Right lobe of liver (tissue), 6 donors: ENCODE measurements around the gene TAS2R41. TPM values are rescaled to one million over a fixed set of nuclear protein-coding genes. Genes with fewer than 3 reads are reported as not detected.

ENCODE experiments used
- ATAC-seq, 4 donors: fragments of 200-7000 bp; cut with Tn5 transposase; one replicate each; pipeline ENCODE4 v1.9.1; 2020; ENCODE audit warnings: mild to moderate bottlenecking in 4 of 4, moderate library complexity in 4 of 4
- DNase-seq, 3 donors: peaks; one replicate each; pipeline ENCODE4 v3.0.0-alpha.2; 2020
- H3K27ac ChIP-seq, 3 donors: fragments of 200-600 bp; one replicate each; pipeline ENCODE4 v1.8.0; 2022
- H3K27me3 ChIP-seq, 2 donors: fragments of 200-600 bp; one replicate each; pipeline ENCODE4 v1.8.0; 2022
- H3K36me3 ChIP-seq, 4 donors: fragments of 200-600 bp; sonication (generic) in 1 of 4; one replicate each; pipeline versions ENCODE4 v1.5.1 to v1.8.0; 2017 to 2022; ENCODE audit warnings: control low read depth in 1 of 4
- H3K4me1 ChIP-seq, 4 donors: fragments of 200-600 bp; sonication (generic) in 1 of 4; one replicate each; pipeline versions ENCODE4 v1.5.1 to v1.8.0; 2017 to 2022; ENCODE audit warnings: control low read depth in 1 of 4
- H3K4me3 ChIP-seq, 3 donors: fragments of 200-600 bp; one replicate each; pipeline ENCODE4 v1.8.0; 2022
- H3K9me3 ChIP-seq, 4 donors: fragments of 200-600 bp; sonication (generic) in 1 of 4; one replicate each; pipeline versions ENCODE4 v1.5.1 to v1.8.0; 2017 to 2022; ENCODE audit warnings: control low read depth in 1 of 4
- POLR2A ChIP-seq: fragments of 450-650 bp; IDR thresholded peaks from one replicate; pipeline ENCODE4 v1.6.1; 2017; ENCODE audit warnings: antibody characterized with exemption, mild to moderate bottlenecking
- WGBS: methylation state at CpG from one replicate; pipeline ENCODE4 v1.1.6; 2018; ENCODE audit warnings: low coverage, low lambda C conversion rate; ENCODE audit not compliant: insufficient coverage; ENCODE audit errors: missing lambda C conversion rate; 5-methylcytosine and 5-hydroxymethylcytosine counted together
- intact Hi-C, 2 donors: fragments of 100-400 bp; cut with DNase I; formaldehyde crosslinking; loops; one replicate each; pipeline versions ENCODE4 v1.11.2 to v1.14.1; 2022
- total RNA-seq, 6 experiments: library from RNA; depleted of rRNA in 2 of 6; stranded (reverse); fragments of >200 nt in 2 of 6; fragmentation: NEBNext Ultra II Directional in 3 of 6; extraction: Animal tissue kit (Norgen Biotek cat#: 25700) in 3 of 6; gene quantifications; one replicate each; pipeline versions ENCODE4 v1.1.0 to v1.2.4, GENCODE V29; 2016 to 2023
- TF ChIP-seq, protein P1 (sequence below), 4 donors: fragments of 200-600 bp in 3 of 4; fragments of 450-650 bp in 1 of 4; IDR thresholded peaks; one replicate each; pipeline versions ENCODE4 v1.5.1 to v1.8.0; 2016 to 2022; ENCODE audit warnings: antibody characterized with exemption in 4 of 4, mild to moderate bottlenecking in 2 of 4
- donor health status: DM: no; HTN: yes; CAD: no.
- donor health status: DM: no; HTN: no; CAD: no.
- donor health status: DM: no; HTN: no; CAD: no.
- donor health status: DM: no; HTN: yes; CAD: no.
- donor health status: DM: no; HTN: yes; CAD: no.

Gene TAS2R41
- total RNA-seq, 6 experiments from 2014 or later, result not detected

DNA sequence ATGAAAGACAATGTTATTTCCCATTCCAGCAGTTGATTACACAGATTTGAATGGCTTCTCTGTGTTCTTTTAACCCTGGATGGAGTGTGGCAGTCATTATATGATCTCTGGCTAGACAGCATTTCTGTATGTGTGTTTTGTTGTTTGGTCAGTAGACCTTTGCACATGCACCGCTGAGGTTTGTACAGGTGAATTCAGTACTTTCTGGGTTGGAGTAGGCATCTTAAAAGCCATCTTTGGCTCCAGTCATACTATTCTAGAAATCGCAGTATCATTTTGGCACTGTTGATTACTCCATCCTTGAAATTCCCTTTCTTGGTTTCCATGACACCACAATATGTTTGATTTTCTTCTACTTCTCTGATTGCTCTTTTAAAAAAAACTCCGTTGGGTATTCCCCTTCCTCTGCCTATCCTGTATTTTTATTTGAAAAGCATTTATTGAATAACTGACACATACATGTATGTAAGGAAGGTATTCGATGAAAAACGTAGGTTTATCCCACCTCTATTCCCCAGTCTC, 29.9 kb downstream of the TAS2R41 start:
- intact Hi-C loops, result no loop called here
- WGBS, result 81% methylated on average over 5 of the region's 5 CpGs
- H3K36me3 ChIP-seq, result no peaks in the 10 kb centered on the region
- H3K27me3 ChIP-seq, result no peaks in the 10 kb centered on the region
- no peak for ATAC-seq
- no peak overlapping the region for H3K27ac ChIP-seq
- TF ChIP-seq, protein P1, sequence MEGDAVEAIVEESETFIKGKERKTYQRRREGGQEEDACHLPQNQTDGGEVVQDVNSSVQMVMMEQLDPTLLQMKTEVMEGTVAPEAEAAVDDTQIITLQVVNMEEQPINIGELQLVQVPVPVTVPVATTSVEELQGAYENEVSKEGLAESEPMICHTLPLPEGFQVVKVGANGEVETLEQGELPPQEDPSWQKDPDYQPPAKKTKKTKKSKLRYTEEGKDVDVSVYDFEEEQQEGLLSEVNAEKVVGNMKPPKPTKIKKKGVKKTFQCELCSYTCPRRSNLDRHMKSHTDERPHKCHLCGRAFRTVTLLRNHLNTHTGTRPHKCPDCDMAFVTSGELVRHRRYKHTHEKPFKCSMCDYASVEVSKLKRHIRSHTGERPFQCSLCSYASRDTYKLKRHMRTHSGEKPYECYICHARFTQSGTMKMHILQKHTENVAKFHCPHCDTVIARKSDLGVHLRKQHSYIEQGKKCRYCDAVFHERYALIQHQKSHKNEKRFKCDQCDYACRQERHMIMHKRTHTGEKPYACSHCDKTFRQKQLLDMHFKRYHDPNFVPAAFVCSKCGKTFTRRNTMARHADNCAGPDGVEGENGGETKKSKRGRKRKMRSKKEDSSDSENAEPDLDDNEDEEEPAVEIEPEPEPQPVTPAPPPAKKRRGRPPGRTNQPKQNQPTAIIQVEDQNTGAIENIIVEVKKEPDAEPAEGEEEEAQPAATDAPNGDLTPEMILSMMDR (IDR thresholded peaks at IDR 0.05), result no peak
- no peak for TF ChIP-seq POLR2A
- H3K4me3 ChIP-seq, result no peak overlapping the region
- H3K9me3 ChIP-seq, result no peaks in the 10 kb centered on the region
- H3K4me1 ChIP-seq, result no peaks in the 10 kb centered on the region
- DNase-seq, result no peak

DNA sequence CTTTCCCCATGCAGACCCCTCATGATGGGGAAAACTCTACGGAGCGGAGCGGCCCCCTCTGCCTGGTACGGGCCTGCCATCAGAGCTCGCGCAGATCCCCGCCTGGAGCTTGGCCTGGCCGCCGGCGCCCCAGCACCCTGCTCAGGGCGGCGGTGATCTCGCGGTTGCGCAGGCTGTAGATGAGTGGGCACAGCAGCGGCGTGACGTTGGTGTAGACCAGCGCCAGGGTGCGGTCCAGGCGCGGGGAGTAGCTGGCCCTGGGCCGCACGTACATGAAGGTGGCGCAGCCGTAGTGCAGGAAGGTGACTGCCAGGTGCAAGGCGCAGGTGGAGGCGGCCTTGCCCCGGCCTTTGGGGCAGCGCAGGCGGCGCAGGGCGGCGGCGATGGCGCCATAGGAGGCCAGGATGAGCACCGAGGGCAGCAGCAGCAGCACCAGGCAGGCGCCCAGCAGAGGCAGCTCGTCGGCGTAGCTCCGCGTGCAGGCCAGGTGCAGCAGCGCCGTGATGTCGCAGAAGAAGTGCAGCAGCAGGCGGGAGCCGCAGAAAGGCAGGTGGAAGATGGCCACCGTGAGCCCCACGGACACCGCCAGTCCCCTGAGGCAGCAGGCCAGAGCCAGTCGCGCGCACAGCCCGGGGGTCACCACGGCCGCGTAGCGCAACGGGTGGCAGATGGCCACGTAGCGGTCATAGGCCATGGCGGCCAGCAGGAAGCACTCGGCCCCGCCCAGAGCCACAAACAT, 33.4 kb downstream of the TAS2R41 start:
- 90% methylated on average over 12 of the region's 65 CpGs for WGBS
- no peak for TF ChIP-seq POLR2A
- TF ChIP-seq, protein P1 (IDR thresholded peaks at IDR 0.05), result no peak
- Histone ChIP-seq H3K9me3 (no peaks in the 10 kb centered on the region), H3K36me3 (no peaks in the 10 kb centered on the region), H3K4me1 (no peaks in the 10 kb centered on the region), H3K27me3 (no peaks in the 10 kb centered on the region), H3K27ac (no peak overlapping the region), H3K4me3 (peak overlapping the region in 1 of 3 donors; percentile 21)
- no peak for DNase-seq
- peak in 1 of 4 donors; percentile 41 for ATAC-seq
- intact Hi-C loops, result no loop called here

DNA sequence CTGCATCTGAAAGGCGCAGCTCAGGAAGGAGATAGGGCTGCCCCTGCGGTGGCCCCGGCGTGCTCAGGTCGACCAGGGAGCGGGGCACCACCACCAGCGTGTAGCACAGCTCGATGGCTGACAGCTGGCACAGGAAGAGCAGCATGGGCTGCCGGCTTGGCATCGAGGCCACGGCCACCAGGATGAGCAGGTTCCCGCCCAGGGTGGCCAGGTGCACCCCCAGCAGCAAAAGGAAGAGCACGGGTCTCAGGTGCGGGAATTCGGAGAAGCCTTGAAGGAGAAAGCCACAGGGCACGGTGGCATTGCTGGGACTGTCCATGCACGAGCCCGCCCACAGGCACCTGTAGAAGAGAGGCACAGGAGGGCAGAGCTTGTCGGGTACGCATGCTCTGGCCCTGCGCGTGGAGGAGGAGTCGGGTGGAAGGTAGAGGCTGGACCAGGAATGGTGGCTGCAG, 33.9 kb downstream of the TAS2R41 start:
- ATAC-seq (peak in 1 of 4 donors; percentile 32), DNase-seq (no peak)
- Histone ChIP-seq H3K36me3 (no peaks in the 10 kb centered on the region), H3K9me3 (no peaks in the 10 kb centered on the region), H3K27me3 (no peaks in the 10 kb centered on the region), H3K4me3 (peak overlapping the region in 1 of 3 donors; percentile 21), H3K4me1 (no peaks in the 10 kb centered on the region), H3K27ac (no peak overlapping the region)
- TF ChIP-seq, protein P1 (IDR thresholded peaks at IDR 0.05), result no peak
- TF ChIP-seq POLR2A, result no peak
- WGBS, result 97% methylated on average over 5 of the region's 23 CpGs
- intact Hi-C loops, result no loop called here

DNA sequence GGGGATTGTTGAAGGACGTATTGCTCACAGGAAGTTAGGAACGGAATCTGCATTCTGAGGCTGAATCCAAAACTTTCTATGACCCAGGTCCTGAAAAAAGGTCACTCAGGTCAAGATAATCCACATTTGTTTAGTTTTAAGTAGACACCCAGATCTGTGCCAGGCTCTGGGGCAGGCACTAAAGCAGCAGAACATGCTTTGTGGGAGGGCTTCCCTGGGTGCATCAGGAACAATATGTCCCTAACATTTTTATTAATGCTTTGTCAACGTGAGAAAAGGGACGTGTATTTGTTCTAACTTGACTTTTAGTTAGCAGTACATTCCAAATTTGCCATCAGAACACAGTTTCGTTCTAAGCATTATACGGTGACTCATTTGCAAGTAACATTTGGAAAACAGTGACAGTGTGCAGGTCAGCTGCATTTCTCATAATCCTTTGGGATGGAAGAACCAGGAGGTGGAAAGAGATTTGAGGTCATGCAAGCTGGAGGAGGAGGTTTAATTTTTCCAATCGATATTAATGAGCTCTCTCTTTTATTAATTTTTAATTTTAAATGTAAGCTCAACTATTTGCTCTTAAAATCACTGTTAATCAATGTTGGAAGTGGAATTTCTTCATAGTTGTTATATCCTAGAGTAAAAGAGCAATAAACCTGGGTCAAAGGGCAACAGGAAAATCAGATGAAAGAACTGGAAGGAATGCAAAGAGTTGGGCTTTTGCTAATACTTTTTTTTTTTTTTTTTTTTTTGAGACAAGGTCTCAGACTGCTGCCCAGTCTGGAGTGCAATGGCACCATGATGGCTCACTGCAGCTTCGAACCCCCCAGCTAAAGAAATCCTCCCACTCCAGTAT, 35.0 kb downstream of the TAS2R41 start:
- H3K27ac ChIP-seq, result no peak overlapping the region
- DNase-seq, result no peak
- H3K4me1 ChIP-seq, result no peaks in the 10 kb centered on the region
- H3K27me3 ChIP-seq, result no peaks in the 10 kb centered on the region
- WGBS, result 67% methylated on average over 7 of the region's 8 CpGs
- ATAC-seq, result peak in 1 of 4 donors; percentile 26
- no peak overlapping the region for H3K4me3 ChIP-seq
- intact Hi-C loops, result no loop called here
- no peaks in the 10 kb centered on the region for H3K36me3 ChIP-seq
- TF ChIP-seq POLR2A, result no peak
- TF ChIP-seq, protein P1 (IDR thresholded peaks at IDR 0.05), result no peak
- no peaks in the 10 kb centered on the region for H3K9me3 ChIP-seq
